Measurements from ENCODE around the gene DRD4. TPM values are rescaled to one million over a fixed set of nuclear protein-coding genes. Genes with fewer than 3 reads are reported as not detected.
"Not testable (repeated sequence)": the region's sequence is repeated elsewhere in the genome, so short reads cannot be mapped to it uniquely, and the experiment has no call there.

Gene DRD4
- total and polyA plus RNA-seq, 10 of the 15 experiments (the other 5 are each of a cell fraction or from before 2014, with no cell fraction given), result not detected

GRCh38 chr11:650482-650881, 13.4 kb downstream of the DRD4 start:
- Histone ChIP-seq H3K79me2 (ENCODE audit: control insufficient read depth, insufficient read depth, low read length) (no peaks in the 10 kb centered on the region), H3K27me3 (replicated peaks in 1 of 2; ENCODE audit: control insufficient read depth in 2 of 2, insufficient read depth in 2 of 2, low read length in 1 of 2) (no peaks in the 10 kb centered on the region), H3K36me3 (ENCODE audit: control insufficient read depth in 2 of 2, insufficient read depth in 2 of 2, low read length in 1 of 2) (peaks cover 3 to 4% of the 10 kb centered on the region in 2 experiments; a peak in 3 of 4 replicates), H3K4me1 (ENCODE audit: control insufficient read depth, insufficient read depth, low read length) (peaks cover 10% of the 10 kb centered on the region), H3K9ac (ENCODE audit: control insufficient read depth, insufficient read depth, low read length) (no peak overlapping the region), H3K9me3 (replicated peaks; ENCODE audit: control insufficient read depth, insufficient read depth, low read length) (no peaks in the 10 kb centered on the region), H3K4me2 (ENCODE audit: control insufficient read depth, insufficient read depth) (no peak overlapping the region), H2AFZ (ENCODE audit: control insufficient read depth, low read depth, low read length) (no peak overlapping the region), H3K27ac (ENCODE audit: control insufficient read depth, insufficient read depth) (no peak overlapping the region), H4K20me1 (ENCODE audit: control insufficient read depth, insufficient read depth) (no peaks in the 10 kb centered on the region), H3K4me3 (no peak overlapping the region)
- FAIRE-seq (no peak), DNase-seq (ENCODE audit: low read depth, low spot score) (no peak), ATAC-seq (no peak)
- ChIA-PET CTCF (no interaction called here), POLR2A (no interaction called here), RAD21 (ENCODE audit: unreplicated experiment) (no interaction called here), SMC1A (ENCODE audit: uncharacterized antibody, unreplicated experiment) (no interaction called here)
- intact Hi-C loops (cut with micrococcal nuclease; ENCODE audit: unreplicated experiment) (no loop called here), in situ Hi-C loops (cut with MboI) (no loop called here)
- no peak for TF ChIP-seq ZBTB33 (IDR thresholded peaks at IDR 0.05)
- TF ChIP-seq CBX5 (IDR thresholded peaks at IDR 0.05; ENCODE audit: low read depth), result no peak
- no peak for TF ChIP-seq TBL1XR1 (IDR thresholded peaks at IDR 0.05; ENCODE audit: low read depth, low read length)
- TF ChIP-seq, protein P1, sequence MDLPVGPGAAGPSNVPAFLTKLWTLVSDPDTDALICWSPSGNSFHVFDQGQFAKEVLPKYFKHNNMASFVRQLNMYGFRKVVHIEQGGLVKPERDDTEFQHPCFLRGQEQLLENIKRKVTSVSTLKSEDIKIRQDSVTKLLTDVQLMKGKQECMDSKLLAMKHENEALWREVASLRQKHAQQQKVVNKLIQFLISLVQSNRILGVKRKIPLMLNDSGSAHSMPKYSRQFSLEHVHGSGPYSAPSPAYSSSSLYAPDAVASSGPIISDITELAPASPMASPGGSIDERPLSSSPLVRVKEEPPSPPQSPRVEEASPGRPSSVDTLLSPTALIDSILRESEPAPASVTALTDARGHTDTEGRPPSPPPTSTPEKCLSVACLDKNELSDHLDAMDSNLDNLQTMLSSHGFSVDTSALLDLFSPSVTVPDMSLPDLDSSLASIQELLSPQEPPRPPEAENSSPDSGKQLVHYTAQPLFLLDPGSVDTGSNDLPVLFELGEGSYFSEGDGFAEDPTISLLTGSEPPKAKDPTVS (IDR thresholded peaks at IDR 0.05; ENCODE audit: low read depth, low read length), result no peak
- TF ChIP-seq, protein P2, sequence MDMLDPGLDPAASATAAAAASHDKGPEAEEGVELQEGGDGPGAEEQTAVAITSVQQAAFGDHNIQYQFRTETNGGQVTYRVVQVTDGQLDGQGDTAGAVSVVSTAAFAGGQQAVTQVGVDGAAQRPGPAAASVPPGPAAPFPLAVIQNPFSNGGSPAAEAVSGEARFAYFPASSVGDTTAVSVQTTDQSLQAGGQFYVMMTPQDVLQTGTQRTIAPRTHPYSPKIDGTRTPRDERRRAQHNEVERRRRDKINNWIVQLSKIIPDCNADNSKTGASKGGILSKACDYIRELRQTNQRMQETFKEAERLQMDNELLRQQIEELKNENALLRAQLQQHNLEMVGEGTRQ (IDR thresholded peaks at IDR 0.05; ENCODE audit: borderline replicate concordance, low read depth, low read length), result no peak
- TF ChIP-seq CREB1 (IDR thresholded peaks at IDR 0.05; ENCODE audit: low read depth), result no peak
- BruUV-seq (replicated peaks), result no TSS peak
- WGBS (ENCODE audit: insufficient coverage, insufficient replicate concordance, low lambda C conversion rate, missing lambda C conversion rate), result 91% methylated on average over 10 of the region's 10 CpGs

GRCh38 chr11:653136-653535, 16.1 kb downstream of the DRD4 start:
- ATAC-seq; H2AFZ ChIP-seq (ENCODE audit: control insufficient read depth, low read depth, low read length); H3K79me2 ChIP-seq (ENCODE audit: control insufficient read depth, insufficient read depth, low read length); SMC1A ChIA-PET (ENCODE audit: uncharacterized antibody, unreplicated experiment); H3K27ac ChIP-seq (ENCODE audit: control insufficient read depth, insufficient read depth); intact Hi-C loops (cut with micrococcal nuclease; ENCODE audit: unreplicated experiment); H3K27me3 ChIP-seq (replicated peaks in 1 of 2; ENCODE audit: control insufficient read depth in 2 of 2, insufficient read depth in 2 of 2, low read length in 1 of 2); H3K9ac ChIP-seq (ENCODE audit: control insufficient read depth, insufficient read depth, low read length); H4K20me1 ChIP-seq (ENCODE audit: control insufficient read depth, insufficient read depth); BruUV-seq (replicated peaks); H3K4me3 ChIP-seq; in situ Hi-C loops (cut with MboI); FAIRE-seq; H3K4me1 ChIP-seq (ENCODE audit: control insufficient read depth, insufficient read depth, low read length); H3K36me3 ChIP-seq (ENCODE audit: control insufficient read depth in 2 of 2, insufficient read depth in 2 of 2, low read length in 1 of 2); DNase-seq (ENCODE audit: low read depth, low spot score); H3K9me3 ChIP-seq (replicated peaks; ENCODE audit: control insufficient read depth, insufficient read depth, low read length); POLR2A ChIA-PET; RAD21 ChIA-PET (ENCODE audit: unreplicated experiment); CTCF ChIA-PET; H3K4me2 ChIP-seq (ENCODE audit: control insufficient read depth, insufficient read depth): not testable (repeated sequence)
- WGBS (ENCODE audit: insufficient coverage, insufficient replicate concordance, low lambda C conversion rate, missing lambda C conversion rate), result 99% methylated on average over 14 of the region's 14 CpGs
